ENCODE measurements around the gene EEF1AKMT3. TPM values are rescaled to one million over a fixed set of nuclear protein-coding genes. Genes with fewer than 3 reads are reported as not detected.

The EEF1AKMT3 gene
- total RNA-seq, 1 donor from 2014 or later, result 4.2 TPM

GRCh38 chr12:57732270-57732669 lies 40.1 kb upstream of the EEF1AKMT3 start:
- no peak for DNase-seq (ENCODE audit: low read depth)
- no peak for TF ChIP-seq CTCF (conservative IDR thresholded peaks at IDR 0.05; ENCODE audit: low read depth, low read length)

GRCh38 chr12:57732726-57733593 lies 39.5 kb upstream of the EEF1AKMT3 start:
- TF ChIP-seq CTCF (conservative IDR thresholded peaks at IDR 0.05; ENCODE audit: low read depth, low read length), result no peak
- H3K4me3 ChIP-seq (ENCODE audit: low read depth, low read length), result no peak overlapping the region
- DNase-seq (ENCODE audit: low read depth), result no peak

More at GRCh38 chr12:57732270-57732669, 40.1 kb upstream of the EEF1AKMT3 start:
- H3K4me3 ChIP-seq (ENCODE audit: low read depth, low read length), result no peak overlapping the region

- TF ChIP-seq CTCF (conservative IDR thresholded peaks at IDR 0.05; ENCODE audit: low read depth, low read length), result no peak
- DNase-seq (ENCODE audit: low read depth), result no peak
- no peak overlapping the region for H3K4me3 ChIP-seq (ENCODE audit: low read depth, low read length)
These were observed 38.5 kb upstream of the EEF1AKMT3 start for GRCh38 chr12:57733928-57734327.

- no peak for TF ChIP-seq CTCF (conservative IDR thresholded peaks at IDR 0.05; ENCODE audit: low read depth, low read length)
- no peak for DNase-seq (ENCODE audit: low read depth)
These were observed 37.8 kb upstream of the EEF1AKMT3 start for GRCh38 chr12:57734591-57734990.

GRCh38 chr12:57735198-57735855 lies 37.1 kb upstream of the EEF1AKMT3 start:
- H3K4me3 ChIP-seq (ENCODE audit: low read depth, low read length), result no peak overlapping the region
- TF ChIP-seq CTCF (conservative IDR thresholded peaks at IDR 0.05; ENCODE audit: low read depth, low read length), result no peak
- DNase-seq (ENCODE audit: low read depth), result no peak

More at GRCh38 chr12:57734591-57734990, 37.8 kb upstream of the EEF1AKMT3 start:
- no peak overlapping the region for H3K4me3 ChIP-seq (ENCODE audit: low read depth, low read length)

GRCh38 chr12:57735952-57736740 lies 36.3 kb upstream of the EEF1AKMT3 start:
- peak overlapping the region; percentile 7 for H3K4me3 ChIP-seq (ENCODE audit: low read depth, low read length)

More at GRCh38 chr12:57735952-57736740, 36.3 kb upstream of the EEF1AKMT3 start:
- TF ChIP-seq CTCF (conservative IDR thresholded peaks at IDR 0.05; ENCODE audit: low read depth, low read length), result peak; percentile 34
- DNase-seq (ENCODE audit: low read depth), result no peak

All from epithelial cell of proximal tubule (primary cell).